Keratinocyte (primary cell): ENCODE results near the gene SLC20A1. TPM values are rescaled to one million over a fixed set of nuclear protein-coding genes. Genes with fewer than 3 reads are reported as not detected.

Experiments
- DNase-seq: peaks from one replicate; pipeline ENCODE4 v3.0.0-alpha.2; 2011; ENCODE audit warnings: low read depth, missing footprints, low spot score
- FAIRE-seq: peaks from 2 replicates; lab custom pipeline; 2011; peaks lifted over from hg19 to GRCh38; lab: Jason Lieb, UNC
- H2AFZ ChIP-seq: 2 replicates; pipeline ENCODE4 v1.6.0; 2012; ENCODE audit warnings: low read length, control low read depth, inconsistent platforms; ENCODE audit not compliant: control insufficient read depth
- H3K27ac ChIP-seq: 2 replicates; pipeline ENCODE4 v1.5.1; 2011; ENCODE audit warnings: low read length; ENCODE audit not compliant: control insufficient read depth, insufficient read depth
- H3K27me3 ChIP-seq: 3 replicates; pipeline ENCODE4 v1.6.0; 2011; ENCODE audit warnings: low read length; ENCODE audit not compliant: control insufficient read depth, insufficient read depth; ENCODE audit errors: extremely low read depth
- H3K36me3 ChIP-seq, 2 experiments: 2 replicates in 1 of 2; 3 replicates in 1 of 2; pipeline ENCODE4 v1.5.1; 2011; ENCODE audit warnings: low read length in 2 of 2, mild to moderate bottlenecking in 1 of 2; ENCODE audit not compliant: control insufficient read depth in 2 of 2, insufficient read depth in 2 of 2; ENCODE audit errors: extremely low read depth in 1 of 2
- H3K4me1 ChIP-seq: 3 replicates; pipeline ENCODE4 v1.5.1; 2011; ENCODE audit warnings: low read length; ENCODE audit not compliant: control insufficient read depth, insufficient read depth; ENCODE audit errors: extremely low read depth
- H3K4me2 ChIP-seq: 3 replicates; pipeline ENCODE4 v1.6.0; 2011; ENCODE audit warnings: low read depth, low read length; ENCODE audit not compliant: control insufficient read depth, insufficient read depth; ENCODE audit errors: extremely low read depth
- H3K4me3 ChIP-seq, 3 experiments: fragments of 200-600 bp in 1 of 3; sonication (generic) in 1 of 3; 2 replicates in 2 of 3; 3 replicates in 1 of 3; pipeline ENCODE4 v1.5.1; 2011 to 2016; ENCODE audit warnings: low read length in 3 of 3, mild to moderate bottlenecking in 3 of 3, control low read depth in 2 of 3, inconsistent platforms in 1 of 3, low read depth in 1 of 3, mixed read lengths in 1 of 3, mixed run types in 1 of 3, moderate library complexity in 1 of 3; ENCODE audit not compliant: control insufficient read depth in 2 of 3, insufficient read depth in 2 of 3; ENCODE audit errors: extremely low read depth in 1 of 3
- H3K79me2 ChIP-seq: 2 replicates; pipeline ENCODE4 v1.6.0; 2012; ENCODE audit warnings: low read length; ENCODE audit not compliant: control insufficient read depth, insufficient read depth
- H3K9ac ChIP-seq: 3 replicates; pipeline ENCODE4 v1.6.0; 2011; ENCODE audit warnings: low read length; ENCODE audit not compliant: control insufficient read depth, insufficient read depth; ENCODE audit errors: extremely low read depth
- H3K9me1 ChIP-seq: 3 replicates; pipeline ENCODE4 v1.6.0; 2011; ENCODE audit warnings: low read length; ENCODE audit not compliant: control insufficient read depth, insufficient read depth; ENCODE audit errors: extremely low read depth
- H3K9me3 ChIP-seq: 2 replicates; pipeline ENCODE4 v1.5.1; 2012; ENCODE audit warnings: low read depth, low read length; ENCODE audit not compliant: control insufficient read depth
- H4K20me1 ChIP-seq: 3 replicates; pipeline ENCODE4 v1.6.0; 2011; ENCODE audit warnings: low read length; ENCODE audit not compliant: control insufficient read depth, insufficient read depth; ENCODE audit errors: extremely low read depth
- CTCF ChIP-seq, 3 experiments: IDR thresholded peaks in 1 of 3; conservative IDR thresholded peaks in 1 of 3; optimal IDR thresholded peaks in 1 of 3; 2 replicates in 2 of 3; 3 replicates in 1 of 3; pipeline versions ENCODE3 to v1.5.1; 2011; ENCODE audit warnings: low read length in 3 of 3, mild to moderate bottlenecking in 3 of 3, moderate library complexity in 2 of 3, control low read depth in 1 of 3, inconsistent platforms in 1 of 3; ENCODE audit not compliant: insufficient read depth in 2 of 3; ENCODE audit errors: extremely low read depth in 1 of 3
- EZH2 ChIP-seq: IDR thresholded peaks from one replicate; pipeline ENCODE4 v1.6.1; 2012; ENCODE audit warnings: inconsistent platforms, mild to moderate bottlenecking, low read length, moderate library complexity
- dilution Hi-C: fragments of 300-500 bp; cut with MboI; formaldehyde crosslinking; loops from one replicate; pipeline ENCODE4 v1.7.0; 2020; ENCODE audit warnings: low sequenced_read_pairs; ENCODE audit not compliant: extremely low pct_ligation_motif_present
- polyA plus RNA-seq, 5 experiments: library from polyadenylated mRNA; depleted of rRNA in 3 of 5; stranded (reverse) in 3 of 5; stranded (forward) in 1 of 5; unstranded in 1 of 5; fragments of >200 nt; gene quantifications; 1 replicate in 1 of 5; 2 replicates in 3 of 5; 3 replicates in 1 of 5; pipeline versions ENCODE4 v1.2.1 to v1.2.3, GENCODE V29; 2011 to 2012; ENCODE audit warnings: missing spikeins in 2 of 5, low read depth in 1 of 5, low replicate concordance in 1 of 5

Gene SLC20A1
- polyA plus RNA-seq, 1 donor (not counting 4 experiments of a cell fraction or from before 2014, with no cell fraction given) = 265 TPM

GRCh38 chr2:112618383-112618782 lies 27.4 kb upstream of the SLC20A1 start:
- H3K27me3 ChIP-seq = no peaks in the 10 kb centered on the region
- H3K9me1 ChIP-seq = no peaks in the 10 kb centered on the region
- TF ChIP-seq CTCF (optimal IDR thresholded peaks at IDR 0.05 in 1 of 3, IDR thresholded peaks at IDR 0.05 in 1 of 3, conservative IDR thresholded peaks at IDR 0.05 in 1 of 3; ENCODE audit: extremely low read depth in 1 of 3, insufficient read depth in 2 of 3, low read length in 3 of 3) (no peak), EZH2 (no peak)
- no peaks in the 10 kb centered on the region for H4K20me1 ChIP-seq
- H3K9ac ChIP-seq = no peak overlapping the region
- H3K4me1 ChIP-seq = peaks cover 24% of the 10 kb centered on the region
- H3K4me3 ChIP-seq = no peak overlapping the region
- no peak for DNase-seq
- H3K36me3 ChIP-seq = no peaks in the 10 kb centered on the region
- no peak overlapping the region for H3K4me2 ChIP-seq
- FAIRE-seq = no peak
- H3K9me3 ChIP-seq = no peaks in the 10 kb centered on the region
- H3K27ac ChIP-seq = no peak overlapping the region
- no peak overlapping the region for H2AFZ ChIP-seq
- H3K79me2 ChIP-seq = no peaks in the 10 kb centered on the region
- dilution Hi-C loops = no loop called here

- TF ChIP-seq CTCF (optimal IDR thresholded peaks at IDR 0.05 in 1 of 3, IDR thresholded peaks at IDR 0.05 in 1 of 3, conservative IDR thresholded peaks at IDR 0.05 in 1 of 3; ENCODE audit: extremely low read depth in 1 of 3, insufficient read depth in 2 of 3, low read length in 3 of 3) (no peak), EZH2 (no peak)
- dilution Hi-C loops = no loop called here
- Histone ChIP-seq H3K4me1 (peaks cover 58% of the 10 kb centered on the region), H3K27me3 (no peaks in the 10 kb centered on the region), H3K9me1 (no peaks in the 10 kb centered on the region), H3K4me3 (peak overlapping the region; percentile 14 to 50 (median 15)), H3K9me3 (no peaks in the 10 kb centered on the region), H2AFZ (peak overlapping the region; percentile 2), H3K27ac (peak overlapping the region; percentile 96), H3K9ac (peak overlapping the region; percentile 73), H4K20me1 (no peaks in the 10 kb centered on the region), H3K36me3 (no peaks in the 10 kb centered on the region), H3K79me2 (no peaks in the 10 kb centered on the region), H3K4me2 (peak overlapping the region; percentile 80)
- FAIRE-seq = peak; percentile 66
- no peak for DNase-seq
Measured at GRCh38 chr2:112621790-112622527, 23.8 kb upstream of the SLC20A1 start.
